ENCODE measurements around the gene GCN1.

DNA sequence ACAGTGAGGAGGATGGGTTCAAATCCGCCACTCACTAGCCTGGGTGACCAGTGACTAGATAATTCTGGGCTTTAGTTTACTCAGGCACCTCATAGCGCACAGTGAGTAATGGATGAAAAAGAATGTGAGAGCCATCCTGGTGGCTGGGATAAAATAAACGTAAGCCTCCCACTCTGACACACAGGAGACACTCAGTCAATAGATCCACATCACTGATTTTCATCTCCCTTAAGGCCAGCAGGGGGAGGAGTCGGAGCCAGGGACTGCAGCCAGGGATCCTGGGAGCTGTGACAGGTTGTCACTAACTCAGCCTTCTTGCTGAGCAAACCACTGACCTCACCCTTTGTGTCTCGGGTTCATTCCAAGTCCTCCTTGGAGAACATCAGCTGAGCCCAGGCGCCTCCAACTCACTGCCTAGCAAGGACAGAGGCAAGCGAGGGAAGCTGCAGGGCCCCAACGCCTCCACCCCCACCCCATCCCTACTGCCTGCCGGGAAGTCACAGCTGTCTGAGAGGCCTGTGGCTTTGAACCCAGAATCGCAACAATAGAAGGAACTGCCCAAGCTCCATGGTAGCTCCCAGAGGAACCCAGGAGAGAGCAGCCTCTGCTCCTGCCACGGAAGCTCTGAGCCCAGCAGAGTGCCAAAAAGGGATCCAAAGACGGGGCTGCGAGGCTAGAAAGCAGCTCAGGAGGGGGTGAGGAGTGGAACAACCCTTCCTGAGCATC is 40.3 kb upstream of the GCN1 start:
- TF ChIP-seq, protein P1, sequence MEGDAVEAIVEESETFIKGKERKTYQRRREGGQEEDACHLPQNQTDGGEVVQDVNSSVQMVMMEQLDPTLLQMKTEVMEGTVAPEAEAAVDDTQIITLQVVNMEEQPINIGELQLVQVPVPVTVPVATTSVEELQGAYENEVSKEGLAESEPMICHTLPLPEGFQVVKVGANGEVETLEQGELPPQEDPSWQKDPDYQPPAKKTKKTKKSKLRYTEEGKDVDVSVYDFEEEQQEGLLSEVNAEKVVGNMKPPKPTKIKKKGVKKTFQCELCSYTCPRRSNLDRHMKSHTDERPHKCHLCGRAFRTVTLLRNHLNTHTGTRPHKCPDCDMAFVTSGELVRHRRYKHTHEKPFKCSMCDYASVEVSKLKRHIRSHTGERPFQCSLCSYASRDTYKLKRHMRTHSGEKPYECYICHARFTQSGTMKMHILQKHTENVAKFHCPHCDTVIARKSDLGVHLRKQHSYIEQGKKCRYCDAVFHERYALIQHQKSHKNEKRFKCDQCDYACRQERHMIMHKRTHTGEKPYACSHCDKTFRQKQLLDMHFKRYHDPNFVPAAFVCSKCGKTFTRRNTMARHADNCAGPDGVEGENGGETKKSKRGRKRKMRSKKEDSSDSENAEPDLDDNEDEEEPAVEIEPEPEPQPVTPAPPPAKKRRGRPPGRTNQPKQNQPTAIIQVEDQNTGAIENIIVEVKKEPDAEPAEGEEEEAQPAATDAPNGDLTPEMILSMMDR (IDR thresholded peaks at IDR 0.05), result peak in 1 of 3 experiments; percentile 26
- no peak for TF ChIP-seq POLR2A (IDR thresholded peaks at IDR 0.05)
- peak; percentile 85 to 89 for TF ChIP-seq POLR2AphosphoS5 (IDR thresholded peaks at IDR 0.05; ENCODE audit: insufficient read depth in 1 of 2, low read depth in 1 of 2)
